ENCODE results near the gene MIF4GD.
"Not testable (repeated sequence)": the region's sequence is repeated elsewhere in the genome, so short reads cannot be mapped to it uniquely, and the experiment has no call there.

Gene MIF4GD

DNA sequence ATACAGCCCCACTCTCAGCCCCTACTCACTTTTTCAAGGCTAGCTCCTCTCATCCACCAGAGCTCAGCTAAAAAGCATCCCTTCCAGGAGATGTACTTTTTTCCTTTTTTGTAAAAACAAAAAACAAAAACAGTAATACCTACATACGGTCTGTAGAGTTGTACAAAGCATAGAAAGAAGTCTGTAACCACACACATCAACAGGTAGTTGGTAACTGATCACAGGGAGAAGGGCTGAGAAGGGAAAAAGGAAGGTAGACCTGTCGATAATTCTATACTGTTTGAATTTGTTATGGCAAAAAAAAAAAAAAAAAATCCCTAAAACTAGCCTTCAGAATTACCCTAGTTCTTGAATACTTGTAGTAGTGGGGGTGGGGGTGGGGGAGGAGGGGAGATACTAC lies 17.3 kb upstream of the MIF4GD start:
- no peak for DNase-seq

GRCh38 chr17:75287221-75287620 lies 16.2 kb upstream of the MIF4GD start:
- no peak for DNase-seq

- DNase-seq, result no peak
Measured at GRCh38 chr17:75285123-75285522, 14.1 kb upstream of the MIF4GD start.

DNA sequence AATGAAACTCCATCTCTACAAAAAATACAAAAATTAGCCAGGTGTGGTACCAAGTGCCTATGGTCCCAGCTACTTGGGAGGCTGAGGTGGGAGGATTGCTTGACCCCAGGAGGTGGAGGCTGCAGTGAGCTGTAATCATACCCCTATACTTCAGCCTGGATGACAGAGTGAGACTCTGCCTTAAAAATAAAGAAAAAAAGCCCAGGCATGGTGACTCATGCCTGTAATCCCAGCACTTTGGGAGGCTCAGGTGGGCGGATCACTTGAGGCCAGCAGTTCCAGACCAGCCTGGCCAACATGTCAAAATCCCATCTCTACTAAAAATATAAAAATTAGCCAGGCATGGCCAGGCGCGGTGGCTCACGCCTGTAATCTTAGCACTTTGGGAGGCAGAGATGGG lies 9.2 kb upstream of the MIF4GD start:
- not testable (repeated sequence) for DNase-seq

- no peak for DNase-seq
Measured at GRCh38 chr17:75277664-75278071, 6.6 kb upstream of the MIF4GD start.

DNA sequence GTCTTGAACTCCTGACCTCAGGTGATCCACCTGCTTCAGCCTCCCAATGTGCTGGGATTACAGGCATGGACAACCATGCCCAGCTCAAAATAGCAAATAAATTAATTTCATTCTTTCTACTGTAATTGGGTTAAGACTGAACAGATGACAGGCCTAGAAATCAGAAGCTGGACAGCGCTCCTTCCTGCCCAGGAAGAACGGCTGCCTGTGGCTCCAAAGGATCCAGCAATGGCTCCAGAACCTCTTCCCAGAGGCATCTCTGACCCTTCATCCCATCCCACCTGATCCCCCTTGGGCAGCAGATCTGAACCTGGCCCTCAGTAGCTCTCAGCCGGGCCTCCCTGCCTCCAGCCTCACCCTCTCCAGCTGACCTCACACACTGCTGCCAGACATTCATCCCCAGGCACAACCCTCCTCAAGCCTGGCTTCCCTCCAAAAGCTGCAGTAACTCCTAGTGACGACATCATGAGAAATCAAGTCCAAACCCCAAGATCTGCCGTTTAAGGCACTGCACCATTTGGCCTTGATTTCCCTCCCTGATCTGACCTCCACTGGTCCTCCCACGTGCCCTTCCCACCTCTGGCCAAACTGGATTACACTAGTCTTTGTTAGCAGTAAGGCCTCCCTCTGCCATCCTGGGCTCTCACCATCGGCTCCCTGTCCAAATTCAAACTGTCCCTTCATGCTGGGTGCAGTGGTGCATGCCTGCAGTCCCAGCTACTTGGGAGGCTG lies 3.1 kb upstream of the MIF4GD start:
- no peak for DNase-seq

DNA sequence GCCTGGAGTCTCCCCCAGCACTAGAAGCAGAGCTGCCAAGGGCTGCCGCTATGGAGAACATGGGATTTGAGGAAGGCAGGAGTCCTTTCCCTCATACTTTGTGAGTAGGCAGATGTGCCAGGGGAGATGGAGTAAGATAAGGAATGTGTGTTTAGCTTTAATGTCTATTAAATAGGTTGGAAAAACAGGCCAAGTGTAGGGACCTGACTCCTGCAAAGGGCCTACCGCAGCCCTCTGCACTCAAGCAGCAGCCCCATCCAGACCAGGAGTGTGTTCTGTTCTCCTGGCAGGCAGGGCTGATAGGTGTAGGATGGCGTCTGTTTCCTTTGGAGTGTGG lies 1.8 kb upstream of the MIF4GD start:
- DNase-seq, result no peak

- no peak for DNase-seq
Measured at GRCh38 chr17:75271955-75272847, 1.2 kb upstream of the MIF4GD start.

DNA sequence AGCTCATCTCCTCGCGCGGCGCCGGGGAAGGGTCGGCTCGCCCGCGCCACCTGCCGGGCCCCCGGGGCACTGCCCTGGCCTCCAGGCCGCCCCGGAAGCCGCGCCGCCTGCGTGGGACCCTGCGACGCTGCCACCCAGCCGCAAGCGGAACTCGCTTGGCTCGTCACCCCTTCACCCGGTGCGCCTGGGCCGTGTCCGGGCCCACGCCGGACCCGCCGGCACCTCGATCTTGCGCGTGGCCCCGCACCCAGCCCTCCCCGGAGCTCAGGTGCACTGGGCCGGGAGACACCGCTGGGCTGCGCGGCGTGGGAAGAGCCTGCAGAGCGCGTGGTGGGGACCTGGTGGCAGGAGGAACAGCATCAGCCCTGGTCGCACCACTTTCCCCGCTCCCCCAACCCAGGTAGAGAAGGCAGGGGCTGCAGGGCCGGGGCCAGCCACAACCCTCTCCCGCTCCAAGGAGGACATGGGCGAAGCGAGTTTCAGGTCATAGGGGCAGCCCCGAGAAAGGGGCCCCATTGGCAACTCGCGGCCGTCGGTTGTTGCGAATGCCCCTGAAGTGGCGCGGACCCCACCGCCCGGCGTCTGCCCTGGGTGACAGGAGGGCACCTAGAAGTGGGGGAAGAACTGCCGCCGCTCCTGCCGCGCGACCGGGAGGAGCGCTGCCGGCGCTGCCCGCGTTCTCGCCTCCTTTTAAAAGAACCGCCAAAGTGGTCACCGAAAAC lies 363 bp upstream of the MIF4GD start:
- DNase-seq, result peak; percentile 90

GRCh38 chr17:75270218-75270965 lies 639 bp downstream of the MIF4GD start:
- peak; percentile 87 for DNase-seq

DNA sequence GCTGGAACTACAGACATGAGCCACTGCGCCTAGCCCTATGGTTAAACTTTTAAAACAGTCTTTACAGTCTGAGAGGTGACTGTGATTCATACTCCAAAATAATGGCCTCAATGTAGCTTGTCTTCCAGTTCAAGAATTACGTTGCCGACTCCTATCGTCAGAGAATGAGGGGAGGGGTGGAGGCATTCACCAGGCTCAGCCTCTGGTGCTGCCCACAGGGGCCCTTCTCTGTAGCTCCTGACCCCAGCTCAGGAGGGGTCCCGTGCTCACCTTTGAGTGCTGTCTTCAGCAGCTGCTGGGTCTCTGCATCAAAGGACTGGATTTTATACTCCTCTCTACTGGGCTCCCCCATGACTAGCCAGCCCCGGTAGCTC lies 1.2 kb downstream of the MIF4GD start:
- DNase-seq, result no peak

DNA sequence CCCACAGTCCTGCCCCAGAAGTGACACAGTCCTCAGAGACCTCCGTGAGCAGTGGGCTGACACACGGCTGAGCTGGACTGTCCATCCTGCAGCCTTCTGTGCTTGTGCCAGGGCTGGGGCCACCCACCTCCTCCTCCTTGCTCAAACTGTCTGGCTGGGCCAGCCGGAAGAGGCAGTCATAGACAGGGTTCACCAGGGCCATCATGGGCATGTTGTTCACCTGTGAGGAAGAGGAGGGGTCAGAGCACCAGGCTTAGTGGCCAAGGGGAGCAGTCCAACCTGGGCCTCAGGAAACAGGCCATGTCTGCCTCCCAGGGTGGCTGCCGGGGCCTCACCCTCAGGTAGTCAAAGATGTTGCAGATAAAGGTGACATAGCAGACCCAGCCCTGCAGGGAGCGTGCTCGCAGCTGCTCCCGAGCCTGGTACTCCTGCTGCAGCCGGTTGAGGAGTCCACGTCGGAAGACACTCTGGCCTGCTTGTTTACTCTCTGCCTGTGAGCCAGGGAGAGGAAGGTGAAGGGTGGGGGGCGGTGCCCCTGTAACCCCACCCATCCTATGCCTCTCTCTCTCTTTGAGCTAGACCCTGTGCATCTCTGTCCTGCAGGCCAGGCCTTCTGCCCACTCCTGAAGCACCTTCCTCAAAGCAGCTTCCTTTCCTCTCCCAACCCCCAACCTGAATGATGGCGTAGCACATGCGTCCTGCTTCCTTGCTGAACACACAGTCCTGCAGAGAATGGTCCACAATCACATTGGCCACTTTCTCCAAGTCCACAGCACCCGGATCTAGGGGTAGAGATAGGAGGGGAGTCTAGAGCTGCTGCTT lies 3.4 kb downstream of the MIF4GD start:
- no peak for DNase-seq

- DNase-seq, result no peak
Measured at GRCh38 chr17:75267153-75267410, 3.9 kb downstream of the MIF4GD start.

- DNase-seq, result no peak
Measured at GRCh38 chr17:75266316-75267152, 4.5 kb downstream of the MIF4GD start.

DNA sequence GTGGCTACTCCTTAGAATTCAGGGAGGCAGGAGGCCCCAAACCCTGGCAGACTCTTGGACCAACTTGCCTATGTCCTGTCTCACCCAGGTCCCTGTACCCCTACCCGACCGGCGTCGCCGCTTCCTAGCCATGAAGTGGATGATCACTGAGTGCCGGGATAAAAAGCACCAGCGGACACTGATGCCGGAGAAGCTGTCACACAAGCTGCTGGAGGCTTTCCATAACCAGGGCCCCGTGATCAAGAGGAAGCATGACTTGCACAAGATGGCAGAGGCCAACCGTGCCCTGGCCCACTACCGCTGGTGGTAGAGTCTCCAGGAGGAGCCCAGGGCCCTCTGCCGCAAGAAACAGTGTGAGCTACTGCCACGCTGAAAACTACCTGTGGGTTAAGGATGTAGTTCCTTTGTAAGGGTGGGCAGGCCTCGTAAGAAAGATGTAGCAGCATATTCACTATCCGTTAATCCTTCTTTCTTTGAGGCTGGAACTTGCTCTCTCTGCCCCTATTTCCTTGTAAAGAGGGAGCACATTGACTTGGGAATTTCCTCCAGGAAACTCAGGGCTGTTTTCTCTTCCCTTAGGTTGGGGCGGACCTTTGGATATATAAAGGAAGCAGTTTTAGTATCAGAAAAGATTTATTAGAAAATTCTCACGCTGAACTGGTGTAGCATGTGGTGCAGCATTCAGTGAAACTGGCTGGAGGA lies 5.3 kb downstream of the MIF4GD start:
- no peak for DNase-seq

GRCh38 chr17:75263055-75263454 lies 8.0 kb downstream of the MIF4GD start:
- no peak for DNase-seq

DNA sequence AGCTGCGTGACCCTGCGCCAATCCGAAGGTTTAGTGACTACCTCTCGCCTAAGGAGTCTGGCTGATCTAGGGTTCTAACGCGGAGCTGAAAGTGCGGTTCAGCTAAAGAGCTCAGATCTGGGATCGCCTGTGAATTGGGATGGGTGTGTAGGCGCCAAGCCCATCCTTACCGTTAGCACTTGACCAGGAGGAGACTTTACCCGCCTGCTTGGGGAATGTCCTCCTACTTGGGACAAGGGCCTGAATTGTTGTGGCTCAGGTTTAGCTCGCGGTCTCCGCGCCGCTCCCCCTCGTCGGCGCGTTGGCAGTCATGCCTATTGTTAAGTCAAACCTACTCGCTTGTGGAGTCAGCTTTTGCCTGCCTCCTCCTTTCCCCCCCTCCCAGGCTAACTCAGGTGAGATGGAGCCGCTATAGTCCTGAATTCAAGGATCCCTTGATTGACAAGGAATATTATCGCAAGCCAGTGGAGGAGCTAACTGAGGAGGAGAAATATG lies 8.9 kb downstream of the MIF4GD start:
- no peak for DNase-seq

DNA sequence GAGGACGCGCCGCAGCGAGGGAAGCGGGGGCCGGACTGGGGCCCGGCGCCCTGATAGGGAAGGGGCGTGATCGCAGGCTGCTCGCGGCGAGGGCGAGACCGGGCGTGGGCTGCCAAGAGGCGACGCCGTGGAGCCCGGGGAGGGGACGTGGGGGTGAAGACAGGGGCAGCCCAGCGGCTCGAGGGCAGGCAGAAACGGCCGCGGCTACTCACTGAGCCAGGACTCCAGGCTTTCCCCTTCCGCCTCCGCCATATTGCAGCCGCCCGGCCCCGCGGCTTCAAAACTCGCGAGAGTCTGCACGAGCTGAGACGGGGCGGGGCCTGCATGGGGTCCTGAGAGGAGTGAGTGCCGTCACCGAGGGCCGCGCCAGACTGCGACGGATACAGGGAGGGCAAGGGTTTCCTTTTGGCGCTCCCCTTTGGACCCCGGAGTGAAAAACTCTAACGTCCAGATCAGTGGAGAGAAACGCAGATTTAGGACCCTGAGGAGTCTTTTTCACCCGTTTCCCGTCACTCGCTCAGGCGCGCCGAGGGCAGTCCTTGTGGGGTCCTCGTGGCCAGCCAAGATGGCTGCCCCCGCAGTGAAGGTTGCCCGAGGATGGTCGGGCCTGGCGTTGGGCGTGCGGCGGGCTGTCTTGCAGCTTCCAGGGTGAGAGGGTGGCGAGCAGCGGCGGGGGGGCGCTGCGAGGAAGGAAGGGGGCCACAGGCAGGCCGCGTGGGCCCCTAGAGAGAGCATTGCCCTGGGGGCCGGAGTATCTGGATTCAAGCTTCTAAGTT lies 9.5 kb downstream of the MIF4GD start, which contains the start of the genes GGA3 and MRPS7:
Gene GGA3 (minus strand): TSS at position 271 of the 776 bp plus-strand sequence. CDS start 19 bp downstream, at position 252.
Gene MRPS7 (plus strand): TSS at position 544 of the 776 bp plus-strand sequence. CDS start 22 bp downstream, at position 566.
- peak; percentile 99 for DNase-seq

DNA sequence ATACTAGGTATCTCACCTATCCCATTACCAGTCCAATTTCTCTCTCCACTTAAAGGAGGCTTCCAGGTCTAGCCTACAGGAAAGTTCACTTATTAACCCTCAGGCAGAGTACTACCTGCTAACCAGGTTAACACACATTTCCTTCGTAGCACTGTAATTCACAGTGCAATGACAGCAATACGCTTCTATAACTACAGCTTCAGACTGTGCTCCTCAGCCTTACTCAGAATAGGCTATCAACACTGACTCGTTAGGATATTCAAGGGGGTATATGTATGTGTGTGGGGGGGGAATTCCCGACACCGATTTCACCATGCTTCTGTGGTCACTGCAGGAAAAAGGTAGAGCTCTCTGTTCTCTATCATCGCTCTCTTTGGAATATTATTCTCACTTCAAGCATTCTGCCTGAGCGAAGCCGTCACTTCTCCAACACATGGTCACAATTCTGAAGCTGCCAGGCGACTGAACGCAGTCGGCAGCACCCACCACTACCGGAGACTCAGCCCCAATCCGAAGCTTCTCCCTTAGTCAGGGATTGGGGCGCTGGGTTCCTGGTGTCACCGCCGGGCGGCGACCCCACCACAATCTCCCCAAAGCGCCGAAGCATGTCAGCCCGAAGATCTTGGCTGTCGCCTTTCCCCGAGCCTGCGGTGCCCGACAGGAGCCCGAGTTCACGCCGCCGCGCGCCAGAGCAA lies 10.2 kb downstream of the MIF4GD start:
- DNase-seq, result no peak

All from retina (tissue), 1 donor.